Esophagus squamous epithelium (tissue), 5 donors: ENCODE data around the gene ASB18. TPM values are rescaled to one million over a fixed set of nuclear protein-coding genes. Genes with fewer than 3 reads are reported as not detected.

Experiments used
- DNase-seq: peaks from one replicate; lab custom pipeline; 2025; lab: John Stamatoyannopoulos, UW
- H3K27ac ChIP-seq, 4 donors: fragments of 200-600 bp; sonication (generic); one replicate each; pipeline ENCODE4 v1.5.1; 2016 to 2019; ENCODE audit warnings: mild to moderate bottlenecking in 1 of 4
- H3K27me3 ChIP-seq, 4 donors: fragments of 200-600 bp; sonication (generic); 1 replicate in 3 of 4; 2 replicates in 1 of 4; pipeline versions ENCODE4 v1.5.1 to v1.6.0; 2017 to 2021; ENCODE audit warnings: antibody characterized with exemption in 1 of 4
- H3K36me3 ChIP-seq, 3 donors: fragments of 200-600 bp; sonication (generic); one replicate each; pipeline ENCODE4 v1.5.1; 2016 to 2019
- H3K4me1 ChIP-seq, 3 donors: fragments of 200-600 bp; sonication (generic); one replicate each; pipeline ENCODE4 v1.5.1; 2017 to 2019
- H3K4me3 ChIP-seq, 4 donors: fragments of 200-600 bp; sonication (generic); 1 replicate in 3 of 4; 2 replicates in 1 of 4; pipeline ENCODE4 v1.5.1; 2016 to 2019; ENCODE audit warnings: mild to moderate bottlenecking in 2 of 4, moderate library complexity in 1 of 4
- H3K9me3 ChIP-seq, 3 donors: fragments of 200-600 bp; sonication (generic); one replicate each; pipeline ENCODE4 v1.5.1; 2016 to 2019
- POLR2A ChIP-seq, 4 donors: fragments of 450-650 bp; IDR thresholded peaks; one replicate each; pipeline ENCODE4 v1.6.1; 2017; ENCODE audit warnings: antibody characterized with exemption in 4 of 4, mild to moderate bottlenecking in 4 of 4, moderate library complexity in 3 of 4
- WGBS, 2 donors: methylation state at CpG; one replicate each; pipeline ENCODE4 v1.1.5; 2018; 5-methylcytosine and 5-hydroxymethylcytosine counted together
- intact Hi-C: fragments of 100-400 bp; cut with DNase I; formaldehyde crosslinking; loops from one replicate; pipeline ENCODE4 v1.15.0; 2022
- total RNA-seq, 4 donors: library from RNA; depleted of rRNA; stranded (reverse); fragments of >200 nt; gene quantifications; one replicate each; pipeline ENCODE4 v1.1.0, GENCODE V29; 2016
- TF ChIP-seq, protein P1 (sequence below), 6 experiments: fragments of 450-650 bp in 4 of 6; fragments of 200-600 bp in 2 of 6; sonication (generic) in 2 of 6; IDR thresholded peaks; one replicate each; pipeline ENCODE4 v1.5.1; 2016 to 2019; ENCODE audit warnings: antibody characterized with exemption in 6 of 6, mild to moderate bottlenecking in 4 of 6, moderate library complexity in 4 of 6
- donor health status: DM: yes; HTN: yes; CAD: no.

Gene ASB18
- total RNA-seq, 4 donors from 2014 or later = not detected

DNA sequence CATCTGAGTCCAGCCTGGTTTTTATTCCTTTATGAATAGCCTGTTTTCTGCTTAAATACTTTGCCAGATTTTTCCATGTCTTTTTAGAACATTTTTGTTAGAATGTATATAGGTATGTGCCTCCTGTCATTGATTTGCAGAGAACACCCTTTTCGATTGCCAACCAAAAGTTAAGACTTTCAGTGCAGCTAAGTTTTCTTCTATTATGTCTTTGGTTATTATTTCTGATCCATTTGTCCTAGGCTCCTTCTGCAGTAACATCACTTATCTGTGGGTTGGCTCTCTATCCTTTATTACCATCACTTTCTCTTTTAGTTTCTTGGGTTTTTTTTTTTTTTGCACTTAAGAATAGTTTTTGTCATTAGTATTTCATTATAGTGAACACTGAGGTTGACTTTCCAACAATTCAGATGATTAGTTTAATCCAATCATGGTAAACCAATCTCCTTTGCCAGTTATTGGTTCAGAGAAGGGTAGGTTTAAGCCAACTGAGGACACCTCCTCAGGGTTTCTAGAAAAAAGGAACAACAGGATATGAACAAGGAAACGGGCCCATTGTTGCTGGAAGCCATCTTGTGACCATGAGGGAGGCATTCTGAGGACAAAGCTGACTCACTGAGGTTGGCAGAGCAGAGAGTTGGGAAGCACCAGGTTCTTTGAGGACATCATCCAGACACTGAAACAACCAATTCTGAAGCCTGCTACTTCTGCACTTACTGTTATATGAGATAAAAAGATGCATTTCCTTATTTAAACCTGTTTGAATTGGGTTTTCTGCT, 58.1 kb downstream of the ASB18 start:
- H3K36me3 ChIP-seq = no peaks in the 10 kb centered on the region
- H3K27ac ChIP-seq = no peak overlapping the region
- peaks cover 0 to 11% (median 0%) of the 10 kb centered on the region in 3 donors for H3K9me3 ChIP-seq
- intact Hi-C loops = no loop called here
- H3K4me1 ChIP-seq = no peaks in the 10 kb centered on the region
- WGBS, 2 donors = 66 to 68% methylated on average over 2 of the region's 2 CpGs
- H3K27me3 ChIP-seq = peaks cover 0 to 79% (median 0%) of the 10 kb centered on the region in 4 donors
- DNase-seq = no peak
- H3K4me3 ChIP-seq = no peak overlapping the region
- TF ChIP-seq, protein P1, sequence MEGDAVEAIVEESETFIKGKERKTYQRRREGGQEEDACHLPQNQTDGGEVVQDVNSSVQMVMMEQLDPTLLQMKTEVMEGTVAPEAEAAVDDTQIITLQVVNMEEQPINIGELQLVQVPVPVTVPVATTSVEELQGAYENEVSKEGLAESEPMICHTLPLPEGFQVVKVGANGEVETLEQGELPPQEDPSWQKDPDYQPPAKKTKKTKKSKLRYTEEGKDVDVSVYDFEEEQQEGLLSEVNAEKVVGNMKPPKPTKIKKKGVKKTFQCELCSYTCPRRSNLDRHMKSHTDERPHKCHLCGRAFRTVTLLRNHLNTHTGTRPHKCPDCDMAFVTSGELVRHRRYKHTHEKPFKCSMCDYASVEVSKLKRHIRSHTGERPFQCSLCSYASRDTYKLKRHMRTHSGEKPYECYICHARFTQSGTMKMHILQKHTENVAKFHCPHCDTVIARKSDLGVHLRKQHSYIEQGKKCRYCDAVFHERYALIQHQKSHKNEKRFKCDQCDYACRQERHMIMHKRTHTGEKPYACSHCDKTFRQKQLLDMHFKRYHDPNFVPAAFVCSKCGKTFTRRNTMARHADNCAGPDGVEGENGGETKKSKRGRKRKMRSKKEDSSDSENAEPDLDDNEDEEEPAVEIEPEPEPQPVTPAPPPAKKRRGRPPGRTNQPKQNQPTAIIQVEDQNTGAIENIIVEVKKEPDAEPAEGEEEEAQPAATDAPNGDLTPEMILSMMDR (IDR thresholded peaks at IDR 0.05) = no peak
- TF ChIP-seq POLR2A (IDR thresholded peaks at IDR 0.05) = no peak

DNA sequence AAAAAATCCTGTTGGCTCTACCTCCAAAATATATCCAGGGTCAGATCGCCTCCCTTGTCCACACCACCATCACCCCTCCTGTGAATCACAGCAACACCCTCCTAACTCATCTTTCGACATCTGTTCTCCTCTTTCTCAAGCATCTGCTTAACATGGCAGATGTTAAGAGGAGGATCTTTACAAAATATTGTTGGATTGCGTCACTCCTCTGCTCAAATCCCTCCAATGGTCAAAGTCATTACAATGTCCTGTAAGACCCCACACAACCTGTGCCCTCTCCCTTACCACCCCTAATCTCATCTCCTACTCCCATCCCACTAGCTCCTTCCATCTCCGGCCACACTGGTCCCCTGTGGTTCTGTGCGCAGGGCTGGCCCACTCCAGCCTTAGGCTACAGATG, 59.3 kb downstream of the ASB18 start:
- 87 to 88% methylated on average over 5 of the region's 5 CpGs for whole genome bisulfite sequencing, 2 donors
- H3K4me1 ChIP-seq = no peaks in the 10 kb centered on the region
- intact Hi-C loops = no loop called here
- H3K36me3 ChIP-seq = no peaks in the 10 kb centered on the region
- H3K9me3 ChIP-seq = peaks cover 0 to 11% (median 0%) of the 10 kb centered on the region in 3 donors
- no peak overlapping the region for H3K4me3 ChIP-seq
- TF ChIP-seq POLR2A (IDR thresholded peaks at IDR 0.05) = no peak
- TF ChIP-seq, protein P1 (IDR thresholded peaks at IDR 0.05) = no peak
- DNase-seq = no peak
- H3K27me3 ChIP-seq = peaks cover 0 to 68% (median 0%) of the 10 kb centered on the region in 4 donors
- no peak overlapping the region for H3K27ac ChIP-seq

DNA sequence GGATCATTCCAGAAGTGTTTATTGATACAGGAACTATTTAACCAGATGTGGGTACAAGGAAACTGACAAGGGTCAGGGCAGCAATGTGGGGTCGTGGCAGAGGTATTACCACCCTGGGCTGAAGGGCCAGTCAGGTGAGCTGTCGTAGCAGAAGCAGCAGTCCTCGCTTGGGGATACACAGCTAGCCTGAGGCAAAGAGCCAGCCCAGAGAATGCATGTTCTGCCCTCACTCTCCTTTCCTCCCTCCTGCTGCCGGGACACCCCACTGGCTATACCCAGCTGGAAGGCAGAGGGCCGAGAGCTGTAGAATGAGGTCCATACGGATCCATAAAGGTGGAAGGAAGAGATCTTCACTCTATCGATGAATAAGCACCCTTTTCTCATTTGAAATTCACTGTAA, 63.8 kb downstream of the ASB18 start:
- no peak for TF ChIP-seq POLR2A (IDR thresholded peaks at IDR 0.05)
- TF ChIP-seq, protein P1 (IDR thresholded peaks at IDR 0.05) = no peak
- no peaks in the 10 kb centered on the region for H3K4me1 ChIP-seq
- H3K27me3 ChIP-seq = peaks cover 0 to 24% (median 0%) of the 10 kb centered on the region in 4 donors
- no peak for DNase-seq
- WGBS, 2 donors = 54 to 59% methylated on average over 7 of the region's 7 CpGs
- intact Hi-C loops = no loop called here
- H3K36me3 ChIP-seq = no peaks in the 10 kb centered on the region
- H3K4me3 ChIP-seq = no peak overlapping the region
- H3K9me3 ChIP-seq = no peaks in the 10 kb centered on the region
- no peak overlapping the region for H3K27ac ChIP-seq

DNA sequence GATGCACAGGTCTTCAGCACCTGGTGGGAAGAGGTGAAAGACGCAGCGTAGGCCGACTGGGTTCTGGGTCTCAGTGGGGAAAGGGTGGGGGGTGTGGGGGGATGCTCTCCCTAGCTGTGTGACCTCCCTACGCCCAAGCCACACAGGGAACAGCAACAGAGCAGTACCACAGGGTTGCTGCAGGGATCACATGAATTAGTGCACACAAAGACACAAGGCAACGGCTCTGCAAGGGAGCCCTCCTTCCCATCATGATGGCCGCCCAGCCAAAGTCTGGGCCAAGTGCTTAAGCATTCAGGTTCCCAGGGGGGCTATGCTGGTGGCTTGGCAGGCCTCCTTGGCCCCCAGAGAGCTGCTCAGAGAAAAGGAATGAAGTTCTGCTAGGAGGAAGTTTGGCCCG, 67.8 kb downstream of the ASB18 start:
- no peaks in the 10 kb centered on the region for H3K36me3 ChIP-seq
- H3K9me3 ChIP-seq = no peaks in the 10 kb centered on the region
- no peaks in the 10 kb centered on the region for H3K4me1 ChIP-seq
- intact Hi-C loops = no loop called here
- DNase-seq = no peak
- TF ChIP-seq POLR2A (IDR thresholded peaks at IDR 0.05) = no peak
- TF ChIP-seq, protein P1 (IDR thresholded peaks at IDR 0.05) = no peak
- H3K27me3 ChIP-seq = peaks cover 0 to 2% (median 0%) of the 10 kb centered on the region in 4 donors
- H3K27ac ChIP-seq = no peak overlapping the region
- WGBS, 2 donors = 57 to 83% methylated on average over 2 to 4 of the region's 7 CpGs
- no peak overlapping the region for H3K4me3 ChIP-seq

DNA sequence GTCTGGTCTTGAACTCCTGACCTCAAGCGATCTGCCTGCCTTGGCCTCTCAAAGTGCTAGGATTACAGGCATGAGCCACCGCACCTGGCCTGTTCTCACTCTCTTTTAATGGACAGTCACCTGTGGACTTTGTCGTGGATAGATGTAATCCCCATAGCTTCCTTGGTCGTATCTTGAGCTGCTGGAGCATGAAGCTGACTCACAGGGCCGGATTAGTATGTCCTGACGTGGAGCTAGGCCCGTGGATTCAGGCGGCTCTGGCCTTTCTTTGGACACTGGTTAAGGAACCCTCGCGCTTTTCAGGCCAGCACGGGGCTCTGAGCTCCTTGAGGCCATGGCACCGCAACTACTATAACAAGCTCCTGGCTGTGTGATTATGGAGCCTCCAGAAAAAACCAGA, 68.5 kb downstream of the ASB18 start:
- H3K27me3 ChIP-seq = peaks cover 0 to 8% (median 0%) of the 10 kb centered on the region in 4 donors
- DNase-seq = no peak
- H3K4me1 ChIP-seq = no peaks in the 10 kb centered on the region
- WGBS, 2 donors = 65 to 66% methylated on average over 7 to 11 of the region's 12 CpGs
- H3K9me3 ChIP-seq = no peaks in the 10 kb centered on the region
- H3K36me3 ChIP-seq = no peaks in the 10 kb centered on the region
- no peak overlapping the region for H3K4me3 ChIP-seq
- no peak for TF ChIP-seq POLR2A (IDR thresholded peaks at IDR 0.05)
- TF ChIP-seq, protein P1 (IDR thresholded peaks at IDR 0.05) = no peak
- no peak overlapping the region for H3K27ac ChIP-seq
- intact Hi-C loops = no loop called here
